Keratinocyte (primary cell): ENCODE data around the gene GPSM1. TPM values are rescaled to one million over a fixed set of nuclear protein-coding genes. Genes with fewer than 3 reads are reported as not detected.

Experiments
- DNase-seq: peaks from one replicate; pipeline ENCODE4 v3.0.0-alpha.2; 2011; ENCODE audit warnings: low read depth, missing footprints, low spot score
- FAIRE-seq: peaks from 2 replicates; lab custom pipeline; 2011; peaks lifted over from hg19 to GRCh38; lab: Jason Lieb, UNC
- H2AFZ ChIP-seq: 2 replicates; pipeline ENCODE4 v1.6.0; 2012; ENCODE audit warnings: low read length, control low read depth, inconsistent platforms; ENCODE audit not compliant: control insufficient read depth
- H3K27ac ChIP-seq: 2 replicates; pipeline ENCODE4 v1.5.1; 2011; ENCODE audit warnings: low read length; ENCODE audit not compliant: control insufficient read depth, insufficient read depth
- H3K27me3 ChIP-seq: 3 replicates; pipeline ENCODE4 v1.6.0; 2011; ENCODE audit warnings: low read length; ENCODE audit not compliant: control insufficient read depth, insufficient read depth; ENCODE audit errors: extremely low read depth
- H3K36me3 ChIP-seq, 2 experiments: 2 replicates in 1 of 2; 3 replicates in 1 of 2; pipeline ENCODE4 v1.5.1; 2011; ENCODE audit warnings: low read length in 2 of 2, mild to moderate bottlenecking in 1 of 2; ENCODE audit not compliant: control insufficient read depth in 2 of 2, insufficient read depth in 2 of 2; ENCODE audit errors: extremely low read depth in 1 of 2
- H3K4me1 ChIP-seq: 3 replicates; pipeline ENCODE4 v1.5.1; 2011; ENCODE audit warnings: low read length; ENCODE audit not compliant: control insufficient read depth, insufficient read depth; ENCODE audit errors: extremely low read depth
- H3K4me2 ChIP-seq: 3 replicates; pipeline ENCODE4 v1.6.0; 2011; ENCODE audit warnings: low read depth, low read length; ENCODE audit not compliant: control insufficient read depth, insufficient read depth; ENCODE audit errors: extremely low read depth
- H3K4me3 ChIP-seq, 3 experiments: fragments of 200-600 bp in 1 of 3; sonication (generic) in 1 of 3; 2 replicates in 2 of 3; 3 replicates in 1 of 3; pipeline ENCODE4 v1.5.1; 2011 to 2016; ENCODE audit warnings: low read length in 3 of 3, mild to moderate bottlenecking in 3 of 3, control low read depth in 2 of 3, inconsistent platforms in 1 of 3, low read depth in 1 of 3, mixed read lengths in 1 of 3, mixed run types in 1 of 3, moderate library complexity in 1 of 3; ENCODE audit not compliant: control insufficient read depth in 2 of 3, insufficient read depth in 2 of 3; ENCODE audit errors: extremely low read depth in 1 of 3
- H3K79me2 ChIP-seq: 2 replicates; pipeline ENCODE4 v1.6.0; 2012; ENCODE audit warnings: low read length; ENCODE audit not compliant: control insufficient read depth, insufficient read depth
- H3K9ac ChIP-seq: 3 replicates; pipeline ENCODE4 v1.6.0; 2011; ENCODE audit warnings: low read length; ENCODE audit not compliant: control insufficient read depth, insufficient read depth; ENCODE audit errors: extremely low read depth
- H3K9me1 ChIP-seq: 3 replicates; pipeline ENCODE4 v1.6.0; 2011; ENCODE audit warnings: low read length; ENCODE audit not compliant: control insufficient read depth, insufficient read depth; ENCODE audit errors: extremely low read depth
- H3K9me3 ChIP-seq: 2 replicates; pipeline ENCODE4 v1.5.1; 2012; ENCODE audit warnings: low read depth, low read length; ENCODE audit not compliant: control insufficient read depth
- H4K20me1 ChIP-seq: 3 replicates; pipeline ENCODE4 v1.6.0; 2011; ENCODE audit warnings: low read length; ENCODE audit not compliant: control insufficient read depth, insufficient read depth; ENCODE audit errors: extremely low read depth
- EZH2 ChIP-seq: IDR thresholded peaks from one replicate; pipeline ENCODE4 v1.6.1; 2012; ENCODE audit warnings: inconsistent platforms, mild to moderate bottlenecking, low read length, moderate library complexity
- dilution Hi-C: fragments of 300-500 bp; cut with MboI; formaldehyde crosslinking; loops from one replicate; pipeline ENCODE4 v1.7.0; 2020; ENCODE audit warnings: low sequenced_read_pairs; ENCODE audit not compliant: extremely low pct_ligation_motif_present
- polyA plus RNA-seq, 5 experiments: library from polyadenylated mRNA; depleted of rRNA in 3 of 5; stranded (reverse) in 3 of 5; stranded (forward) in 1 of 5; unstranded in 1 of 5; fragments of >200 nt; gene quantifications; 1 replicate in 1 of 5; 2 replicates in 3 of 5; 3 replicates in 1 of 5; pipeline versions ENCODE4 v1.2.1 to v1.2.3, GENCODE V29; 2011 to 2012; ENCODE audit warnings: missing spikeins in 2 of 5, low read depth in 1 of 5, low replicate concordance in 1 of 5
- TF ChIP-seq, protein P1 (sequence below), 3 experiments: IDR thresholded peaks in 1 of 3; conservative IDR thresholded peaks in 1 of 3; optimal IDR thresholded peaks in 1 of 3; 2 replicates in 2 of 3; 3 replicates in 1 of 3; pipeline versions ENCODE3 to v1.5.1; 2011; ENCODE audit warnings: low read length in 3 of 3, mild to moderate bottlenecking in 3 of 3, moderate library complexity in 2 of 3, control low read depth in 1 of 3, inconsistent platforms in 1 of 3; ENCODE audit not compliant: insufficient read depth in 2 of 3; ENCODE audit errors: extremely low read depth in 1 of 3

The GPSM1 gene
- polyA plus RNA-seq, 1 donor (not counting 4 experiments of a cell fraction or from before 2014, with no cell fraction given): 2.5 TPM

- no peak overlapping the region for H3K9ac ChIP-seq
Measured at GRCh38 chr9:136379891-136380290, 52.6 kb downstream of the GPSM1 start.

DNA sequence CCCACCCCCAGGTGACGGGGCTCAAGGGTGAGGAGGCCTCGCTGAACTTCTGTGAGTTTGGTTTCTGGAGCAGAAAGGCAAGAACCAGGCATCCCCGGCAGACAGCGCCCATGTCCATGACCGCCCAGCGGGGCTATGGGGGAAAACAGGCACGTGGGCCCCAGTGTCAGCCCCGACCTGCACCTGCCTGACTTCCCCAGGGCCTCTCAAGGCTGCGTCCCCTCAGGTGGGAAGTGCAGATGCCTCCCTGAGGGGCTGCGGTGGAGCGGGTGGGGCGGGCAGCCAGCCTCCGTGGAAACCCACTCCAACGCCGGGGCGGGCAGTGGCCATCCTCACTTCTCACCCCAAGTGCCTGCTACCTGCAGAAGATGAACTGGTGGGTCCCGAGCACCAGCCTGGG is 53.0 kb downstream of the GPSM1 start:
- DNase-seq (no peak), FAIRE-seq (no peak)
- Histone ChIP-seq H3K9me3 (no peaks in the 10 kb centered on the region), H3K4me3 (no peak overlapping the region), H3K4me1 (no peaks in the 10 kb centered on the region), H2AFZ (no peak overlapping the region), H4K20me1 (peaks cover 2% of the 10 kb centered on the region), H3K27ac (no peak overlapping the region), H3K9ac (no peak overlapping the region), H3K9me1 (no peaks in the 10 kb centered on the region), H3K27me3 (no peaks in the 10 kb centered on the region), H3K4me2 (no peak overlapping the region), H3K36me3 (peaks cover 25 to 44% of the 10 kb centered on the region in 2 experiments), H3K79me2 (no peaks in the 10 kb centered on the region)
- dilution Hi-C loops: no loop called here
- TF ChIP-seq, protein P1, sequence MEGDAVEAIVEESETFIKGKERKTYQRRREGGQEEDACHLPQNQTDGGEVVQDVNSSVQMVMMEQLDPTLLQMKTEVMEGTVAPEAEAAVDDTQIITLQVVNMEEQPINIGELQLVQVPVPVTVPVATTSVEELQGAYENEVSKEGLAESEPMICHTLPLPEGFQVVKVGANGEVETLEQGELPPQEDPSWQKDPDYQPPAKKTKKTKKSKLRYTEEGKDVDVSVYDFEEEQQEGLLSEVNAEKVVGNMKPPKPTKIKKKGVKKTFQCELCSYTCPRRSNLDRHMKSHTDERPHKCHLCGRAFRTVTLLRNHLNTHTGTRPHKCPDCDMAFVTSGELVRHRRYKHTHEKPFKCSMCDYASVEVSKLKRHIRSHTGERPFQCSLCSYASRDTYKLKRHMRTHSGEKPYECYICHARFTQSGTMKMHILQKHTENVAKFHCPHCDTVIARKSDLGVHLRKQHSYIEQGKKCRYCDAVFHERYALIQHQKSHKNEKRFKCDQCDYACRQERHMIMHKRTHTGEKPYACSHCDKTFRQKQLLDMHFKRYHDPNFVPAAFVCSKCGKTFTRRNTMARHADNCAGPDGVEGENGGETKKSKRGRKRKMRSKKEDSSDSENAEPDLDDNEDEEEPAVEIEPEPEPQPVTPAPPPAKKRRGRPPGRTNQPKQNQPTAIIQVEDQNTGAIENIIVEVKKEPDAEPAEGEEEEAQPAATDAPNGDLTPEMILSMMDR (optimal IDR thresholded peaks at IDR 0.05 in 1 of 3, IDR thresholded peaks at IDR 0.05 in 1 of 3, conservative IDR thresholded peaks at IDR 0.05 in 1 of 3; ENCODE audit: extremely low read depth in 1 of 3, insufficient read depth in 2 of 3, low read length in 3 of 3): no peak
- TF ChIP-seq EZH2: no peak

More at GRCh38 chr9:136379891-136380290, 52.6 kb downstream of the GPSM1 start:
- TF ChIP-seq, protein P1 (optimal IDR thresholded peaks at IDR 0.05 in 1 of 3, IDR thresholded peaks at IDR 0.05 in 1 of 3, conservative IDR thresholded peaks at IDR 0.05 in 1 of 3; ENCODE audit: extremely low read depth in 1 of 3, insufficient read depth in 2 of 3, low read length in 3 of 3): no peak
- no peak for TF ChIP-seq EZH2
- H3K36me3 ChIP-seq: peaks cover 25 to 44% of the 10 kb centered on the region in 2 experiments
- no peak overlapping the region for H3K4me2 ChIP-seq
- FAIRE-seq (no peak), DNase-seq (no peak)
- no peak overlapping the region for H3K4me3 ChIP-seq
- no peaks in the 10 kb centered on the region for H3K9me1 ChIP-seq
- no peaks in the 10 kb centered on the region for H3K27me3 ChIP-seq
- H2AFZ ChIP-seq: no peak overlapping the region
- H3K79me2 ChIP-seq: no peaks in the 10 kb centered on the region
- no peaks in the 10 kb centered on the region for H3K4me1 ChIP-seq
- peaks cover 2% of the 10 kb centered on the region for H4K20me1 ChIP-seq
- no peaks in the 10 kb centered on the region for H3K9me3 ChIP-seq
- dilution Hi-C loops: no loop called here
- H3K27ac ChIP-seq: no peak overlapping the region
